Stimulated activated CD4-positive, alpha-beta T cell treated with anti-CD3 and anti-CD28 coated beads, Interleukin-2, amount 100 ng/mL, for 4 hours (primary cell): ENCODE results near the gene HLA-DPA1.

ENCODE experiments used
- DNase-seq: peaks from one replicate; pipeline ENCODE4 v3.0.0-alpha.2; 2020; ENCODE audit warnings: low read depth

The HLA-DPA1 gene

DNA sequence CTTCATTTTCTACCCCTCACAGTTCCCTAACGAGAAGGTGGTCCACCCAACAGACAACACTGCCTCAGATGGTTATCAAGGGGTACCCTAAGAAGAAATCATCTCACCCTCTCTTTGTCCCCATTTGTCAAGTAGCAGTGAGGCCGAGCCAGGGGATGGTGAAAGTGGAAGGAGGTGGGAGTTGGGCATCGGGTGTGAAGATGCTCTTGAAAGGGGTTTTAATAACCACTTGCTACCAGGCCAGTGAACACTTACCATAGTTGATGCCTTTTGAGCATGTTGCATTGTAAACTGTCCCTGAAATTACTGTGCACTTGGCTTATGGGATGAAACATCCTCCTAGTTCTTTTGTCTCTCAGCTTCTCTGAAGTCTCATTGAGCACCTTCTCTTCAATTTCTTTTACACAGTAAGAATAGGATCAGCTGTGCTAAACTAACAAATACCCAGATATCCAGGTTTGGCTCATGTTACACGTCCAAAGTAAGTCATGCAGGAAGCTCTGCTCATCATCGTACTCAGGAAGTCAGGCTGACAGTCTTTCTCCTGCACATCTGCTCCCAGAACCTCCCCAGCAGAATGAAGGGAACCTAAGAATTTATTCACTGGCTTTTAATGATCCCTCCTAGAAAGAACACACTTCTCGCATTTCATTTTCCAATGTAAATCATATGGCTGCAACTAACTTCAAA lies 15.6 kb upstream of the HLA-DPA1 start:
- no peak for DNase-seq

DNA sequence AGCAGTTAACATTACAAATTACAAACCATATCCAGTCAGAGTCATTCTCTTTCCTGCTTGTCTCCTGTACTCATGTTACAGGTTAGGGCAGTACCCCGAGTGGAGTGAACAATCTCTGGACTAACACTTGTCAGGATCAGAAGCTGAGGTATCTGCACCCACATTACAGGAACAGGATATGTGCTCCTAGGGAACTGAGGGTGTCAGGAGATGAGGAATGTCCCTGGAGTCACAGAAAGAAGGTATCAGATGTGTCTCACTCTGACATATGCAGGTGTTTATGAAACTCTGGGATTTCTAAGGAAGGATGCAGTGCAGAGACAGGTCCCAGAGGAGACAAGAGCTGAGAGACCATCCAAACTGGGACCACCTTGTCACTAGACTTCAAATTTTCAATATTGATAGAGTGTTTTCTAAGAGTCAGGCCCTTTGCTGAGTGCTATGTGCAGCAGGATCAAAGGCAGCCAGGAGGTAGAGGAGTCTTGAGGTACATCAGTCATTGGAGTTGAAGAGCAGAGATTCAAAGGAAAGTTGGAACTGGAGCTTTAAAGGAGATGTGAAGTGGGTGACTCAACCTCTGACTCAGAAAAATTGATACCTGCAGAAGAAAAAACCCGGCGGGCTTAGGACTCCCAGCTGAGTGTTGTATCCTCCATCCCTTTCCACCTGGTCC lies 14.9 kb upstream of the HLA-DPA1 start:
- no peak for DNase-seq

DNA sequence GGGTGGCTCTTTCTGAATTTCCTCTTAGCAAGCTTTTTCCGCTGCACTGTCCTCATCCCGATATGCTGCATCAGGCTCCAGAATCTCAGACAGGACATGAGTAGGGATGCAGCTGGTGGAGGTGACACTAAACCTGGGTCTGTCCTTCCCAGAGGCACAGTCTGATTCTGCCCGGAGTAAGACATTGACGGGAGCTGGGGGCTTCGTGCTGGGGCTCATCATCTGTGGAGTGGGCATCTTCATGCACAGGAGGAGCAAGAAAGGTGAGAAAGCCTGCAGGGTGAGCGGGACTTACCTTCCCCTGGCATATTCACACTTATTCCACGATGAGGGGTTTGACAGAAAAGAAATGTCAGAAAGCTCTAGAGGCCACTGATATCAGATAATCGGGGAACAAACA lies 12.2 kb upstream of the HLA-DPA1 start:
- DNase-seq = no peak

DNA sequence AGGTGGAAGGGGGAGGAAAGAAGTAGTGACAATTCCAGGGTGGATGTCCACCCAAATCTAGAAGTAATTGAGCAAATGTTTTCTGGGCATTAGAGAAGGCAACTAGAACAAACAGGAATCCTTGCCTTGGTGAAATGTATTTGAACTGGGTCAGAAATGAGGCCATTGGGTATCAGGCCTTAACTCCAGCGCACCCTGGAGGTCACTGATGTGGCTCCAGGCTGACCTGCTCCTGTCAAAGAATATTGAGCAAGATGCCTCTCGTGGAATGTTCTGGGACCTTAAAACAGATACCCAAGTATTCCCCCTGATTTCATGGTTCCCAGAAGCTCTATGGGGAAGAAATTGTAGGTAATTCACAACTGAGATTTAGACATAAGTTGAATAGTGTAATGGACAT lies 9.3 kb upstream of the HLA-DPA1 start:
- DNase-seq = no peak

DNA sequence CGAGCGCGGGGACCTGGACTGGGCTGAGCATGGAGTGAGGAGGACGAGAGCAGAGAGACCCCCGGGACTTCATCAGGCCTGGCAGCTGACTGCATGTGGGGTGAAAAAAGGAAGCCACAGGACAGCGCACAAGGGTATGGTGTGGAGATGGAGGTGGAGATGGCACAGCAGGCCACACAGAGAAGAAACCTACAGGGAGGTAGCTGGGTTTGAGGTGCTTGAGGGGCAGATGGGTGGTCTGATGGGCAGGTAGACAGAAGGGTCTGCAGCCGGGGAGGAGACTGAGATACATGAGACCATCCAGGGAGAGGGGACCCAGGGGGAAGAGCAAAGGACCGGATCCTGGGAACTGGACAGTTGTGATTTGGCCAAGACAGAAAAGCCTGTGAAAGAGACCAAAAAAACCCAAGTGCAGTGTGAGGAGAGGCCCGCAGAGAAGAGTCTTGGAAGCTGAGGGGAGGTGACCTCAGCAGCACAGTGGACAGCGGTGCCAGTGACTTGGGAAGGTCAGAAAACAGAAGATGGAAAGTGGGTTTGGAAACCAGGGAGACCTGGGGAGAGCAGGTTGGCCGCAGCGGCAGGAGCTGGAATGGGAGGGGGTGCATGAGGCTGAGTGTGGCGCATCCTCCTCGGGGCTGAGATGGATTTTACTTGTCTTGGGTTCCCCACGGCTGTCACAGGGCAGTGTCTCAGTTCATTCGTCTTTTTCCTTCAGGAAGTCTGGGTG lies 7.8 kb upstream of the HLA-DPA1 start:
- DNase-seq = no peak

DNA sequence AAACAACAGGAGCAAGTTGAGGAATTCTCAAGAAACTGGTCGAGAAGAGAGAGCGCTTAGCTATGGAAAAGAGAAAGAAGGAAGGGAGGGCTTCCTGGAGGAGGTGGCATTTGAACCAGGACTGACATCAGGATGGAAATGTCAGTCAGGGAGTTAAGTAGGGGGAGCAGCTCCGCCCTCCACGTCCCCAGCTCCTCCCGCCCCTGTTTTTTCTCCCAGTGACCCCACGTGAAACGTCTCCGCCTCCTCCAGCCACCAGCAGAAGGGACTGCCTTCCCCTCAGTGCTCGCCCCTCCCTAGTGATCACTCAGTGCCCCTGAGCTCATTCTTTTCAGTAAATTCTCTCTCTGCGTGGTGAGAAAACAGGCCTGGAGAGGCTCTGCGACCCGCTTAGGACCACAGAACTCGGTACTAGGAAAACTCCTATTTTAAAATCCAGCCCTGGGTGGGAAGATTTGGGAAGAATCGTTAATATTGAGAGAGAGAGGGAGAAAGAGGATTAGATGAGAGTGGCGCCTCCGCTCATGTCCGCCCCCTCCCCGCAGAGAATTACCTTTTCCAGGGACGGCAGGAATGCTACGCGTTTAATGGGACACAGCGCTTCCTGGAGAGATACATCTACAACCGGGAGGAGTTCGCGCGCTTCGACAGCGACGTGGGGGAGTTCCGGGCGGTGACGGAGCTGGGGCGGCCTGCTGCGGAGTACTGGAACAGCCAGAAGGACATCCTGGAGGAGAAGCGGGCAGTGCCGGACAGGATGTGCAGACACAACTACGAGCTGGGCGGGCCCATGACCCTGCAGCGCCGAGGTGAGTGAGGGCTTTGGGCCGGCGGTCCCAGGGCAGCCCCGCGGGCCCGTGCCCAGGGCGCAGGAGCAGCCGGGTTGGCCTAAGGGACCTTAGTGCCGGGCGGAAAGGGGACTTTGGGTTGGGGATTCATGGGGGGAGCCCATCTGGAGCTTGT lies 7.0 kb upstream of the HLA-DPA1 start:
- DNase-seq = no peak

DNA sequence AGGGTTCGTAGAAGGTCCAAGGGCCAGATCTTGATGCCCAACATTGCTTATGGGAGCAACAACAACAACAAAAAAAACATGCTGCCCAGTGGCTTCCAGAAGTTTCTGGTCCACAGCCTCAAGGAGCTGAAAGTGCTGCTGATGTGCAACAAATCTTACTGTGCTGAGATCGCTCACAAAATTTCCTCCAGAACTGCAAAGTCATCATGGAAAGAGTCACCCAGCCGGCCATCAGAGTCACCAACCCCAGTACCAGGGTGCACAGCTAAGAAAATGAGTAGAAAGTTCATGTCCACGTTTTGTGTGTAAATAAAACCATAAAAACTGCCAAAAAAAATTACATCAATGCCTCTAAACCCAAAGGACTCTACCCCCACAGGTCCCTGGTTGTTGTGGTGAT lies 6.1 kb upstream of the HLA-DPA1 start:
- no peak for DNase-seq

DNA sequence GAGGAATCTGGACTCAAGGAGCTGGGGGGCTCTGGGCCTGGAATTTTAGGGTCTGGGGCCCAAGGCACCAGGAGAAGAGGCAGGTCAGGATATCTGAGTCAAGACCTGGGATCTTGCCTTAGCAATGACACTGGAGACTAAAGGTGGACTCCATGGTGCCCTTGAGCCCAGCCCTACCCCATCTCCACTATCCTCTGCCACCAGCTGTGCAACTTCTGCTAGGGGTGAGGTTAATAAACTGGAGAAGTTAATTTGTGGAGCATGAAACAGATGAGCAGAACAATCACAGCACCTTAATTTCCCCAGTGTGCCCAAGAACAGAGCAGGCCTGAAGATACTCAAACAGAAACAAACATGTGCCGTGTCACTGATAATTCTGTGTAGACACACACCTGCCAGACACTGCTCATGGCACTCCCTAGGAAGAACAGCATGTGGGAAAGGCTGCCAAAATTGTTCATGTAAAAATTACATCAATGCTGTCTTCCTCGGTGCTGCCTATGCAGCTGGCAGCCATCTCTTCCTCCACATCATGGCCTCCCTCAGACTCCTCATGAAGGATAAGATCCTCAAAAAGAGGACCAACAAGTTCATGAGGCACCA lies 5.6 kb upstream of the HLA-DPA1 start:
- DNase-seq = no peak

DNA sequence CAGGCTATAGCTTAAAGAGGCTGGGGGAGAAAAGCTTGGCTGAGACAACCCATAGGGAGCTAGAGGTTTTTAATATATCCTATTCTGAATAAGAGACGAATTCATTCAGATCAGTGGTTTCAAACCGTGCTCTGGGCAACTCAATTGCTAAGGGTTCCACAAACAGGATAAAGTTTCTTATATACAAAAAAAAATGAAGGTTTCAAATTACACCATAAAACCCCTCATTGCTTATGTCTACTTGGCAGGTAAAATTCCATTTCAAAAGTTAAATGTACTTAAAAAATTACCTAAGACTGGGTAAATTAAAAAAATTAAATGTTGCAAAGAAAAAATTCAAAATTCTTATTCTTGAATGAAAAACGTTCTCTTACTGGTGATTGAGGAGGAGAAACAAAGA lies 5.0 kb upstream of the HLA-DPA1 start:
- no peak for DNase-seq

DNA sequence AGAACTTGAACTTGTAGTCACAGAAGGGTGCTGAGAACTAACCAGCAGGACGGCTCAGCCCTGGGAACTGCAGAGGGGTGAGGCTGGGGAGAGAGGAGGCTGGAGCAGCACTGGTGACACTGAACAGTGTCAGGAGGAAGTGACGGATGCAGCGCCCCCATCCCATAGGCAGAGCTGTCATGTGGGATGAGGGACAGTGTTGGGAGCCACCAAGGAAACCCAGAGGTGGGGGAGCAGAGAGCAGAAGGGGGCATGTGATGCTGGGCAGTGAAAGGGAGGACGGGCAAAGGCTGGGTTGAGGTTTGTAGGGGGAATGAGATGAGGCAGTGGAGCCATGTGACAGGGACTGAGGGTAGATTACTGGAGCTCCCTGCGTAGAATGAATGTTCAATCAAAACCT lies 4.5 kb upstream of the HLA-DPA1 start:
- DNase-seq = no peak

DNA sequence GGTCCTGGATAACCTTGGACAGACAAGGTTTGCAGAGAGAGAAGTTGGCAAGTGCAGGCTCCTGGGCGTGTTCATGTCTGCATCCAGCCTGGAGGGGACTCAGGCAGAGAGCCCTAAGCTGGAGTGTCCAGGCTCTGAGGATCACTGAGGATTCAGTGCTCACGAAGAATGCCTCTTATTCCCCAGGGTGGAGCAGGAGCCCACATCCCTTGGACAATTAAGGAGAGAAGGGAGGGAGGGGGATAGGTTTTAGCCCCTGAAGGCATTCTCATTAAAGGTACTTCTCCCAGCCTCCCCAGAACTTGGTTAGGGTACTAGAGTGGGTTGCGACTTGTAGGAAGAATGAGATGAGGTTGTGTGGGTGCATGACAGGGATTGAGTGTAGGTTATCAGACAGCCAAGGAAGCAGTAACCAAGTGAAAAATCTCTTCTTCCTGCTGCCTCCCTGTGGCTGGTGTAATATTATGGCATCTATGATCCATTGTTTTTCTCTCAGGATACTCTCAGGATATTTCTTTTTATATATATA lies 3.0 kb upstream of the HLA-DPA1 start:
- DNase-seq = no peak

DNA sequence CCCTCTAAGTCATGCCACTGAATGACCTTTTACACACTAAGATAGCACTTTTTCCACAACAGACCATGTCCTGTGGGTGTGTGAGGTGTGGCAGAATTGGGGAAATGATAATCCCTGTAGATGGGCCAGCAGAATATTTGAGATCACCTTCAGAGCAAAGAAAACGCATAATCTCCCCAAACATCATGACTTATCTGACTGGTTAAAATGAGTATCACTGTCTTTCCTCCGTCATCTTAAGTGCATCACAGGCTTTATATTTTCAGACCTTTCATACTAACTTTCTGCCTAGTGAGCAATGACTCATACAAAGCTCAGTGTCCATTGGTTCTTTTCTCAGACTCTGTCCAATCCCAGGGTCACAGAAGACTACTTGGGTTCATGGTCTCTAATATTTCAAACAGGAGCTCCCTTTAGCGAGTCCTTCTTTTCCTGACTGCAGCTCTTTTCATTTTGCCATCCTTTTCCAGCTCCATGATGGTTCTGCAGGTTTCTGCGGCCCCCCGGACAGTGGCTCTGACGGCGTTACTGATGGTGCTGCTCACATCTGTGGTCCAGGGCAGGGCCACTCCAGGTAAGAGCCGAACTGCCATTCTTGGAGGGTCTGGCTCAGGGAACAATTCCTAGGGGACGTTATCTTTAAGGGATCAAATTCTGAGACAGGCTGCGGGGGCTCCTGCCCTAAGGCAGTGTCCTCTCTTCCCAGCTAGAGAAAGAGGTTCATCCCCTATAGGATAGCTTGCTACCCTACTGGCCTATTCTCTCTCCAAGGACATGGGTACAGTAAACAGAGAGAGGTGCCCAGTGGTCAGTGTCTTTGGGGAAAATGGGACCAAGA lies 2.3 kb upstream of the HLA-DPA1 start, which contains the start of gene HLA-DPB1:
Gene HLA-DPB1 (plus strand): TSS at position 423 of the 838 bp plus-strand sequence. CDS start 52 bp downstream, at position 475.
- DNase-seq = no peak

DNA sequence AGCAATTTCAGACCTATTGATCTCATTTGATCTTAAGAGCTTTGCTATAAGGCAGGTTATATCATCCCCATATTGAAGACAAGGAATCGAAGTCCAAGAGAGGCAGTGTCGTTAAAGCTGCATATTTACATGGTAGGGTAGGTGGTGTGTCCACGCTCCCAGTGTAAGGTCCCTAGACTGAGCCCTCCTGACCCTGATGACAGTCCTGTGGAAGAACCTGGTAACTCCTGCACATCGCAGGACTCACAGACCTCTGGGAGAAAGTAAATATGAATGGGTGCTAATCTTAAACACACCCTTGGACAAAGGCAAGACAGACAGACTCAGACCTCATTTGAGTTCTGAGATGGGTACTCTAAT lies 1.7 kb upstream of the HLA-DPA1 start:
- DNase-seq = no peak

DNA sequence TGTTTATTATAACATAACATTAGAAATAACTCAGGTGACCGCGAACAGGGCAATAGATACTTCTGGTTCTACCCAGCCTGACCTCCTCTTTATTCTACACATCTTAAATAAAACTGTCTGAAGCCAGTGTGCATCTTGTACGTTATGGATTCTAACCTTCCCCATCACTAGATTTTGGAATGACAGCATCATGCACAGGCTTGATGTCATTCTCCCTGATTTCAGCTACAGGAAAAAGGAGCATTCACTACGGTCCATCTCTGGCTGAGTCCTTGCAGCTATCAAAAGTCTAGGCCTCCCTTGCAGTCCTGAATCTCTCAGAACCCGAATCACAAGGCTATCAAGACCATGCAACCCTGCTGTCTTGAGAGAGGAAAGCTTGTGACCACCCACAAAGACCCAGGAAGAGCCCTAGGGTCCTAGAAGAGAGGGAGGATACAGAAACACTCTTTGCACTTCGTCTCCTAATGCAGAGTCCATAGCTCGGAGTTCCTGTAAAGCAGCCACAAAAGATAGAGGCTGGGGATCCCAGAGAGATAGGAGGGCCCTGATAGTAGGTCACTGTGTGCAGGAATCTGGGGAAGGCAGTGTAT lies 845 bp downstream of the HLA-DPA1 start:
- no peak for DNase-seq

DNA sequence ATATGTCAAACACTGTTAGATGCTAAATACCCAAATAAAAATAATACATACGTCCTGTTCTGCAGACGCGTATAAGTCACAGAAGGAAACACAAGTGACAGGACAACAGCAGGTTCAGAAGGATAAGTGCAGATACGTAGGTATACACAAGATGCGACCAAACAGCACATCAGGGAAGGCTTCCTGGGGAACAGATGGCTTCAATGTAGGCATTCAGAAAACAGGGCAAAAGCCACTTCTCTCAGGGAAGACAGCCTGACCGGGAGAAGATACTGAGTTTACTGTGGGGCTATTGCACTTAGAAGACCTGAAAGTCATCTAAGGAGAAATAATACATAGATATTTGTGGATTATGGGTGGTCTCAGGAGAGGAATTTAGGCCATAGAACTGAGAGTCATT lies 1.9 kb downstream of the HLA-DPA1 start:
- DNase-seq = no peak

DNA sequence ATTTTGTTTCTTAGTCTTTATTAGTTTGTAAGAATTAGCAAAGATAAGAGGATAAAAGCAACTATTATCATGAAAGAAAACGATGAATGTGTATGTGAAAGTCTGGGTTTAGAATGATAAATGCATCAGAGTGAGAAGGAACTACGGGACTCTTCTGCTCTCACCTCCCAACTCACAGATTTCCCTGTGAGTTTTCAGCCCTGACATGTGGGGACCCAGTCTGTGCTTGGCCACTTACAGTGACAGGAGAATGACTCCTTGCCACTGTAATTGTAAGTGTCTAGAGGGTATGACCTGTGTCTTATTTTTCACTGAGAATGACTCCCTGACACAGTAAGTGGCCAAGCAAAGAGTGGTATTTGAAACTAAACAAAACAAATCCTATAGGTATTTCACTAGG lies 2.5 kb downstream of the HLA-DPA1 start:
- no peak for DNase-seq

DNA sequence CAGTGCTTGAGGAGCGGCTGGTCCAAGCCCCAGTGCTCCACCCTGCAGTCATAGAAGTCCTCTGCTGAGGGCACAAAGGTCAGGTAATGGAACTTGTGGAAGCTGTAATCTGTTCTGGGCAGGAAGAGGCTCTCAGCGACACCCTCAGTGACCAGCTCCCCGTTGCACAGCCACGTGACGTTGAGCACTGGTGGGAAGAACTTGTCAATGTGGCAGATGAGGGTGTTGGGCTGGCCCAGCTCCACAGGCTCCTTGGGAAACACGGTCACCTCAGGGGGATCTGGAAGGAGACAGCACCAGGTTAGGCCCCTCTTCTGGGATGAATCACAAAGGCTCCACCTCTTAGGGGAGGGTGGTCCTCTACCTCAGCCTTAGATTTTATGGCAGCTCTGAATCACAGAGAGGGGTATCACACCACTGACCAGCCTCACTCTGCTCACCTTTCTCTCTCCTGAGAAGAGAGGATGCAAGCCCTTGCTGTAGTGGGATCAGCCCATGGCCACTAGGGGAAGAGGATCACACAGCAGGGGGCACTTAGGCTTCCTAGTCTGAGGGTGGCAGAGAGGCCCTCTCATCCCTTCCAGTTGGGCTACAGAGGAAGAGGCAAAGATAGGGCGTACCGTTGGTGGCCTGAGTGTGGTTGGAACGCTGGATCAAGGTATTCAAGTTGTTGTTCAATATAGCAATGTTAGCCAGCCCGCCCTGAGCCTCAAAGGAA lies 4.3 kb downstream of the HLA-DPA1 start:
- DNase-seq = no peak

DNA sequence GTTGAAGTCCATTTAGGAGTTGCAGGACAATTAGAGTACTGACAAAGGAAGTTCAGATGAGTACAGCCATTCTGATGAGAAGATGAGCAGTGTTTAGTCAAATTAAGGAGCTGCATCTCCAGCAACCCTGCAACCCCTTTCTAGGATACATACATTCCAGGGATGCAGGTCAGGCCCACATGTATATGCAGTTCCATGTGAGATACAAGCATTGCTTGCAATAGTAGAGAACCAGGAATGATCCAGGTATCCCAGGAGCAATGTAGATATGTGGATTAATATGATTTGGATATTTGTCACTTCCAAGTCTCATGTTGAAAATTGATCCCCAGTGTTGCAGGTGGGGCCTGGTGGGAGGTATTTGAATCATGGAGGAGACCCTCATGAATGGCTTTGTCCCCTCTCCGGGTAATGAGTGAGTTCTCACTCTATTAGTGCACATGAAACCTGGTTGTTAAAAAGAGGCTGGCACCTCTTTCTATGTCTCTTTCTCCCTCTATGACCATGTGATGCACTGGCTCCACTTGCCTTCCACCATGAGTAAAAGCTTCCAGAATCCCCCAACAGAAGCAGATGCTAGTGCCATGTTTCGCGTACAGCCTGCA lies 6.4 kb downstream of the HLA-DPA1 start:
- no peak for DNase-seq

DNA sequence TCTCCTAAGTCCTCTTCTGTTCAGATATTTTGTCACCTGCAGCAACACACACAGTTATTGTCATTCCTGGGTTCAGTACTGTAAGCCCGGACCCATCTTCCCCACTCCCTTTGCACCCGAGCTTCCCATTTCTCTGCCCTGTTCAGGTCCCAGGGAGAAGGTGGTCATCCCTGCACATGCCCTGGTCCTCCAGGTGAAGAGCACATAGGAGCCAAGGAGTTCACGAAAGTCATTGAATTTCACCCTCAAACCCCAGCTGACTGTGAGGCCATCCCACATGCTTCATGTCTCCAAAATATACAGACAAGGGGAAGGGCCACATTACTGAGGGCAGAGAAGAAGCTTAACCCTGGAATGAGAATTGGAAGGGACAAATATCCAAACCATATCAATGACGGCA lies 8.1 kb downstream of the HLA-DPA1 start:
- DNase-seq = no peak
